K562 (cell line): ENCODE measurements around the gene NUP210. TPM values are rescaled to one million over a fixed set of nuclear protein-coding genes. Genes with fewer than 3 reads are reported as not detected.

Source experiments
- polyA plus RNA-seq, 8 experiments: library from polyadenylated mRNA; depleted of rRNA in 4 of 8; stranded (reverse) in 5 of 8; unstranded in 3 of 8; fragments of >200 nt; fragmentation: Nextera tagmentation in 2 of 8; fragmentation: Illumina TruSeq in 1 of 8; extraction: Ambion mirVana in 2 of 8; extraction: Trizol in 1 of 8; gene quantifications; 2 replicates each; pipeline versions ENCODE4 v1.2.1 to v1.2.3, GENCODE V29; 2011 to 2014; ENCODE audit warnings: inconsistent platforms in 1 of 8, missing spikeins in 1 of 8
- total RNA-seq, 7 experiments: library from RNA; depleted of rRNA in 6 of 7; stranded (reverse); fragments of >200 nt in 6 of 7; fragmentation: Illumina TruSeq in 2 of 7; extraction: Trizol in 2 of 7; gene quantifications; 2 replicates each; pipeline versions ENCODE4 v1.2.1 to v1.2.3, GENCODE V29; 2011 to 2021; ENCODE audit warnings: low replicate concordance in 1 of 7
- TF ChIP-seq, protein P1 (sequence below): fragments of 450-650 bp; IDR thresholded peaks from 2 replicates; pipeline ENCODE4 v1.6.1; 2016; ENCODE audit warnings: mild to moderate bottlenecking, moderate library complexity
- TF ChIP-seq, protein P2 (sequence below): fragments of 450-650 bp; IDR thresholded peaks from 2 replicates; pipeline ENCODE4 v1.6.1; 2018; ENCODE audit not compliant: partially characterized antibody

The NUP210 gene
- total and polyA plus RNA-seq, 9 of the 15 experiments (the other 6 are each of a cell fraction or from before 2014, with no cell fraction given) = 1.2 to 138 (median 44.0) TPM

DNA sequence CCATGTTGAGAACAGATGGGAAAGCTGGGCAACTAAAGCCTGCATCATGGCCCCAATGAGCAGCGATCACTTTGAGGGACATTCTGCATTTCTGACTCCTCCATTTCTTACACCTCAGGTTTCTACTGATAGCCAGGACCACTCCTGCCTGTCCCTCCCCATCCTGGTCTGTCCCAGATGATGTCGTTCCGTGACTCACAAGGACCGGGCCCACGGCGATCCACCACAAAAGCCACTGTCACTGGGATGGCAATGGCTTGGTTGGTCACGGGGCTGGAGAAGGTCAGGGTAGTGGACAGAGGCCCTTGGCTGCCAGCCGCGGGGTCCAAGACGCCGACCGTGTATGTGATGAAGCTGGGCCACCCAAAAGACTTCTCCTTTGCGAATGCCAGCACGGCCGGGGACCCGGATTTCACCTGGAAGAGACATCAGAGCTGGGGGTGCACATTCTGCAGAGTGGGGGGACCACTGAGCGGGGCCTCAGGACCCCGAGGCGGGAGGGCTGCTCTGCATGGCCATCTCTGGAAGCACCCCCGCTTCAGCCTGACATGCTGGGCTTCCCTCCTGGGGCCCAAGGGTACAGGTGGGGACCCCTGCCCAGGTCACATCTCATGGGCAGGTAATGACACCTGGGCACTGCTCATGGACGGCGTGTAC is 100.4 kb downstream of the NUP210 start (continued):
- TF ChIP-seq, protein P1, sequence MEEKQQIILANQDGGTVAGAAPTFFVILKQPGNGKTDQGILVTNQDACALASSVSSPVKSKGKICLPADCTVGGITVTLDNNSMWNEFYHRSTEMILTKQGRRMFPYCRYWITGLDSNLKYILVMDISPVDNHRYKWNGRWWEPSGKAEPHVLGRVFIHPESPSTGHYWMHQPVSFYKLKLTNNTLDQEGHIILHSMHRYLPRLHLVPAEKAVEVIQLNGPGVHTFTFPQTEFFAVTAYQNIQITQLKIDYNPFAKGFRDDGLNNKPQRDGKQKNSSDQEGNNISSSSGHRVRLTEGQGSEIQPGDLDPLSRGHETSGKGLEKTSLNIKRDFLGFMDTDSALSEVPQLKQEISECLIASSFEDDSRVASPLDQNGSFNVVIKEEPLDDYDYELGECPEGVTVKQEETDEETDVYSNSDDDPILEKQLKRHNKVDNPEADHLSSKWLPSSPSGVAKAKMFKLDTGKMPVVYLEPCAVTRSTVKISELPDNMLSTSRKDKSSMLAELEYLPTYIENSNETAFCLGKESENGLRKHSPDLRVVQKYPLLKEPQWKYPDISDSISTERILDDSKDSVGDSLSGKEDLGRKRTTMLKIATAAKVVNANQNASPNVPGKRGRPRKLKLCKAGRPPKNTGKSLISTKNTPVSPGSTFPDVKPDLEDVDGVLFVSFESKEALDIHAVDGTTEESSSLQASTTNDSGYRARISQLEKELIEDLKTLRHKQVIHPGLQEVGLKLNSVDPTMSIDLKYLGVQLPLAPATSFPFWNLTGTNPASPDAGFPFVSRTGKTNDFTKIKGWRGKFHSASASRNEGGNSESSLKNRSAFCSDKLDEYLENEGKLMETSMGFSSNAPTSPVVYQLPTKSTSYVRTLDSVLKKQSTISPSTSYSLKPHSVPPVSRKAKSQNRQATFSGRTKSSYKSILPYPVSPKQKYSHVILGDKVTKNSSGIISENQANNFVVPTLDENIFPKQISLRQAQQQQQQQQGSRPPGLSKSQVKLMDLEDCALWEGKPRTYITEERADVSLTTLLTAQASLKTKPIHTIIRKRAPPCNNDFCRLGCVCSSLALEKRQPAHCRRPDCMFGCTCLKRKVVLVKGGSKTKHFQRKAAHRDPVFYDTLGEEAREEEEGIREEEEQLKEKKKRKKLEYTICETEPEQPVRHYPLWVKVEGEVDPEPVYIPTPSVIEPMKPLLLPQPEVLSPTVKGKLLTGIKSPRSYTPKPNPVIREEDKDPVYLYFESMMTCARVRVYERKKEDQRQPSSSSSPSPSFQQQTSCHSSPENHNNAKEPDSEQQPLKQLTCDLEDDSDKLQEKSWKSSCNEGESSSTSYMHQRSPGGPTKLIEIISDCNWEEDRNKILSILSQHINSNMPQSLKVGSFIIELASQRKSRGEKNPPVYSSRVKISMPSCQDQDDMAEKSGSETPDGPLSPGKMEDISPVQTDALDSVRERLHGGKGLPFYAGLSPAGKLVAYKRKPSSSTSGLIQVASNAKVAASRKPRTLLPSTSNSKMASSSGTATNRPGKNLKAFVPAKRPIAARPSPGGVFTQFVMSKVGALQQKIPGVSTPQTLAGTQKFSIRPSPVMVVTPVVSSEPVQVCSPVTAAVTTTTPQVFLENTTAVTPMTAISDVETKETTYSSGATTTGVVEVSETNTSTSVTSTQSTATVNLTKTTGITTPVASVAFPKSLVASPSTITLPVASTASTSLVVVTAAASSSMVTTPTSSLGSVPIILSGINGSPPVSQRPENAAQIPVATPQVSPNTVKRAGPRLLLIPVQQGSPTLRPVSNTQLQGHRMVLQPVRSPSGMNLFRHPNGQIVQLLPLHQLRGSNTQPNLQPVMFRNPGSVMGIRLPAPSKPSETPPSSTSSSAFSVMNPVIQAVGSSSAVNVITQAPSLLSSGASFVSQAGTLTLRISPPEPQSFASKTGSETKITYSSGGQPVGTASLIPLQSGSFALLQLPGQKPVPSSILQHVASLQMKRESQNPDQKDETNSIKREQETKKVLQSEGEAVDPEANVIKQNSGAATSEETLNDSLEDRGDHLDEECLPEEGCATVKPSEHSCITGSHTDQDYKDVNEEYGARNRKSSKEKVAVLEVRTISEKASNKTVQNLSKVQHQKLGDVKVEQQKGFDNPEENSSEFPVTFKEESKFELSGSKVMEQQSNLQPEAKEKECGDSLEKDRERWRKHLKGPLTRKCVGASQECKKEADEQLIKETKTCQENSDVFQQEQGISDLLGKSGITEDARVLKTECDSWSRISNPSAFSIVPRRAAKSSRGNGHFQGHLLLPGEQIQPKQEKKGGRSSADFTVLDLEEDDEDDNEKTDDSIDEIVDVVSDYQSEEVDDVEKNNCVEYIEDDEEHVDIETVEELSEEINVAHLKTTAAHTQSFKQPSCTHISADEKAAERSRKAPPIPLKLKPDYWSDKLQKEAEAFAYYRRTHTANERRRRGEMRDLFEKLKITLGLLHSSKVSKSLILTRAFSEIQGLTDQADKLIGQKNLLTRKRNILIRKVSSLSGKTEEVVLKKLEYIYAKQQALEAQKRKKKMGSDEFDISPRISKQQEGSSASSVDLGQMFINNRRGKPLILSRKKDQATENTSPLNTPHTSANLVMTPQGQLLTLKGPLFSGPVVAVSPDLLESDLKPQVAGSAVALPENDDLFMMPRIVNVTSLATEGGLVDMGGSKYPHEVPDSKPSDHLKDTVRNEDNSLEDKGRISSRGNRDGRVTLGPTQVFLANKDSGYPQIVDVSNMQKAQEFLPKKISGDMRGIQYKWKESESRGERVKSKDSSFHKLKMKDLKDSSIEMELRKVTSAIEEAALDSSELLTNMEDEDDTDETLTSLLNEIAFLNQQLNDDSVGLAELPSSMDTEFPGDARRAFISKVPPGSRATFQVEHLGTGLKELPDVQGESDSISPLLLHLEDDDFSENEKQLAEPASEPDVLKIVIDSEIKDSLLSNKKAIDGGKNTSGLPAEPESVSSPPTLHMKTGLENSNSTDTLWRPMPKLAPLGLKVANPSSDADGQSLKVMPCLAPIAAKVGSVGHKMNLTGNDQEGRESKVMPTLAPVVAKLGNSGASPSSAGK = no peak
- TF ChIP-seq, protein P2, sequence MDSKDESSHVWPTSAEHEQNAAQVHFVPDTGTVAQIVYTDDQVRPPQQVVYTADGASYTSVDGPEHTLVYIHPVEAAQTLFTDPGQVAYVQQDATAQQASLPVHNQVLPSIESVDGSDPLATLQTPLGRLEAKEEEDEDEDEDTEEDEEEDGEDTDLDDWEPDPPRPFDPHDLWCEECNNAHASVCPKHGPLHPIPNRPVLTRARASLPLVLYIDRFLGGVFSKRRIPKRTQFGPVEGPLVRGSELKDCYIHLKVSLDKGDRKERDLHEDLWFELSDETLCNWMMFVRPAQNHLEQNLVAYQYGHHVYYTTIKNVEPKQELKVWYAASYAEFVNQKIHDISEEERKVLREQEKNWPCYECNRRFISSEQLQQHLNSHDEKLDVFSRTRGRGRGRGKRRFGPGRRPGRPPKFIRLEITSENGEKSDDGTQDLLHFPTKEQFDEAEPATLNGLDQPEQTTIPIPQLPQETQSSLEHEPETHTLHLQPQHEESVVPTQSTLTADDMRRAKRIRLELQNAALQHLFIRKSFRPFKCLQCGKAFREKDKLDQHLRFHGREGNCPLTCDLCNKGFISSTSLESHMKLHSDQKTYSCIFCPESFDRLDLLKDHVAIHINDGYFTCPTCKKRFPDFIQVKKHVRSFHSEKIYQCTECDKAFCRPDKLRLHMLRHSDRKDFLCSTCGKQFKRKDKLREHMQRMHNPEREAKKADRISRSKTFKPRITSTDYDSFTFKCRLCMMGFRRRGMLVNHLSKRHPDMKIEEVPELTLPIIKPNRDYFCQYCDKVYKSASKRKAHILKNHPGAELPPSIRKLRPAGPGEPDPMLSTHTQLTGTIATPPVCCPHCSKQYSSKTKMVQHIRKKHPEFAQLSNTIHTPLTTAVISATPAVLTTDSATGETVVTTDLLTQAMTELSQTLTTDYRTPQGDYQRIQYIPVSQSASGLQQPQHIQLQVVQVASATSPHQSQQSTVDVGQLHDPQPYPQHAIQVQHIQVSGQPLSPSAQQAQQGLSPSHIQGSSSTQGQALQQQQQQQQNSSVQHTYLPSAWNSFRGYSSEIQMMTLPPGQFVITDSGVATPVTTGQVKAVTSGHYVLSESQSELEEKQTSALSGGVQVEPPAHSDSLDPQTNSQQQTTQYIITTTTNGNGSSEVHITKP = no peak
- TF ChIP-seq, all 486 proteins: peak for 2
